ENCODE data around the gene ADGRE3. TPM values are rescaled to one million over a fixed set of nuclear protein-coding genes. Genes with fewer than 3 reads are reported as not detected.

ADGRE3 gene
- total RNA-seq, result not detected in 2 replicates
- long read RNA-seq, result 0 reads

DNA sequence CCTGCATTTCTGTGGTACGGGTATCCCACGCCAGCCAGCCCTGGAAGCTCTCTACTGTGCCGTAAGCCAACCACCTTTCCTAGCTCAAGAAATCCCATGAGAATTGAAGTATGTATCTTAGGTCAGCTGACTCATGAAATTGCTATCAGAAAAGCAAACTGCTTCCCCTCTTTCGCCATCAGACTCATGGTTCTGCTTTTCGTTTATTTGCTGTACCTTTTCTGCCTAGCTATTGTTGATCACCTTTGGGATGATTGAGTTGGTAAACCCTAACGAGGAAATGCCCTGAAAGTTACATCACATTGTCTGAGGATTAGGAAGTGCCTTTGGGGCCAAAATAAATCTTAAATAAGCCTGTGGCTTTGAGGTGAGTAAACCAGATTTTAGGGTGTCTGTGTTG is at the start of gene ADGRE3:
ADGRE3 (minus strand) TSS at position 81 of the 400 bp plus-strand sequence; CDS start at position 7, 74 bp downstream.
- Mint-ChIP-seq H3K36me3 (ENCODE audit: unreplicated experiment) (no peaks in the 10 kb centered on the region), H3K27me3 (ENCODE audit: unreplicated experiment) (peaks cover 16% of the 10 kb centered on the region)
- TF ChIP-seq CTCF (IDR thresholded peaks at IDR 0.05), result no peak

DNA sequence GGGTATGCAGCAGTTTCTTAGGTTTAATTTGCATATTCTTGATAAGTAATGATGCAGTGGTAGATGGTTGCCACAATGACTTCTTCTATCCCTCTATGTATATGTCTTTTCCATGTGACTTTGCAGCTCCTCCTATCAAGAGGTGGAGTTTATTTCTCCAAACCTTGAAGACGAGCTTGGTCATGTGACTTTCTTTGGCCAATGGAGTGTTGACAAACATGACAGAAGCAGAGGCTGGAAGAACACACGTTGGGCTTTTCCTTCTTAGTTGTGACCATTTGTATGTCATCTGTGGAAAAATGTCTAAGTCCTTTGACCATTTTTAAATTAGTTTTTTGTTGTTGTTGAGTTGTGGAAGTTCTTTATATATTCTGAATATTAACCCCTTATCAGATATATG is 47.5 kb upstream of the ADGRE3 start:
- no peak for TF ChIP-seq CTCF (IDR thresholded peaks at IDR 0.05)
- H3K36me3 Mint-ChIP-seq (ENCODE audit: unreplicated experiment), result peaks cover 62% of the 10 kb centered on the region
- H3K4me1 Mint-ChIP-seq (ENCODE audit: unreplicated experiment), result no peaks in the 10 kb centered on the region
- H3K4me3 Mint-ChIP-seq (ENCODE audit: unreplicated experiment), result no peak overlapping the region
- no peak overlapping the region for H3K27ac Mint-ChIP-seq (ENCODE audit: unreplicated experiment)
- H3K9me3 Mint-ChIP-seq (ENCODE audit: unreplicated experiment), result peaks cover 58% of the 10 kb centered on the region
- DNase-seq (ENCODE audit: extremely low spot score, unreplicated experiment), result no peak
- H3K27me3 Mint-ChIP-seq (ENCODE audit: unreplicated experiment), result no peaks in the 10 kb centered on the region

More for the DNA sequence above, at the start of gene ADGRE3:
- no peaks in the 10 kb centered on the region for H3K4me1 Mint-ChIP-seq (ENCODE audit: unreplicated experiment)
- H3K4me3 Mint-ChIP-seq (ENCODE audit: unreplicated experiment), result no peak within 1 kb of the TSS
- no peak within 1 kb of the TSS for H3K27ac Mint-ChIP-seq (ENCODE audit: unreplicated experiment)
- no peaks in the 10 kb centered on the region for H3K9me3 Mint-ChIP-seq (ENCODE audit: unreplicated experiment)
- no peak for DNase-seq (ENCODE audit: extremely low spot score, unreplicated experiment)

DNA sequence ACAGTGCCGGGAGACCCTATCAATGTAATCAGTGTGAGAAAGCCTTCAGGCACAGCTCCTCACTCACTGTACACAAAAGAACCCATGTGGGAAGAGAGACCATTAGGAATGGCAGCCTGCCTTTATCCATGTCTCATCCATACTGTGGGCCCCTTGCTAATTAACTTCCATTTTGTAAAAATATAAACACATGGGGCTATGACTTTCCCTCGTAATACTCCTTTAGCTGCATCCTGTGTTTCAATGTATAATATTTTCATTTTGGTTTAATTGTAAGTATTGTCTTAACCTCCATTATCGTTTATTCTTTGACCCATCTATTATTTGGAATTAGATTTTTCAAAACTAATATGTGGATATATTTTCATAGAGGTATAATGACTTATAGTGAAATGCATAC is 44.5 kb upstream of the ADGRE3 start:
- H3K27me3 Mint-ChIP-seq (ENCODE audit: unreplicated experiment), result no peaks in the 10 kb centered on the region
- no peak for DNase-seq (ENCODE audit: extremely low spot score, unreplicated experiment)
- no peaks in the 10 kb centered on the region for H3K4me1 Mint-ChIP-seq (ENCODE audit: unreplicated experiment)
- H3K4me3 Mint-ChIP-seq (ENCODE audit: unreplicated experiment), result no peak overlapping the region
- peaks cover 47% of the 10 kb centered on the region for H3K9me3 Mint-ChIP-seq (ENCODE audit: unreplicated experiment)
- TF ChIP-seq CTCF (IDR thresholded peaks at IDR 0.05), result no peak
- H3K27ac Mint-ChIP-seq (ENCODE audit: unreplicated experiment), result no peak overlapping the region
- peaks cover 92% of the 10 kb centered on the region for H3K36me3 Mint-ChIP-seq (ENCODE audit: unreplicated experiment)

- no peak for TF ChIP-seq CTCF (IDR thresholded peaks at IDR 0.05)
- no peak overlapping the region for H3K27ac Mint-ChIP-seq (ENCODE audit: unreplicated experiment)
- H3K4me1 Mint-ChIP-seq (ENCODE audit: unreplicated experiment), result no peaks in the 10 kb centered on the region
- H3K36me3 Mint-ChIP-seq (ENCODE audit: unreplicated experiment), result peaks cover 94% of the 10 kb centered on the region
- no peak for DNase-seq (ENCODE audit: extremely low spot score, unreplicated experiment)
- H3K9me3 Mint-ChIP-seq (ENCODE audit: unreplicated experiment), result peaks cover 47% of the 10 kb centered on the region
- H3K4me3 Mint-ChIP-seq (ENCODE audit: unreplicated experiment), result no peak overlapping the region
- no peaks in the 10 kb centered on the region for H3K27me3 Mint-ChIP-seq (ENCODE audit: unreplicated experiment)
Measured at GRCh38 chr19:14718522-14719116, 44.0 kb upstream of the ADGRE3 start.

DNA sequence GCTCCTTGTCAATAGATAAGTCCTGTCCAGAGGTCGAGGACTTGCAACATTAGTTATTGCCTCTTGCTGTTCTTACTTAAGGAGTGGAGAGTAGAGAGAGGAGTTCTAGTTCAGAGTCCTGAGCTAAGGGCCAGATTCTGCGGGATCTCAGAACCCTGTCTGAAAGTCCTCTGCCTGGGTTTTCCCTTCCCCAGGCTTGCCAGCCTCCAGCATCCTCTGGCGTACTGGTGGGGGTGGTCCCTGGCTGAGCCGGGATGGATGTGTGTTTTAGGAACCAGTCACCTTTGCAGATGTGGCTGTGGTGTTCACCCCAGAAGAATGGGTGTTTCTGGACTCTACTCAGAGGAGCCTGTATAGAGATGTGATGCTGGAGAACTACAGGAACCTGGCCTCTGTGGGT is 41.2 kb upstream of the ADGRE3 start:
- Mint-ChIP-seq H3K9me3 (ENCODE audit: unreplicated experiment) (peaks cover 40% of the 10 kb centered on the region), H3K4me3 (ENCODE audit: unreplicated experiment) (no peak overlapping the region)

More for the DNA sequence above, 41.2 kb upstream of the ADGRE3 start:
- H3K27ac Mint-ChIP-seq (ENCODE audit: unreplicated experiment), result no peak overlapping the region
- H3K4me1 Mint-ChIP-seq (ENCODE audit: unreplicated experiment), result no peaks in the 10 kb centered on the region
- peaks cover 93% of the 10 kb centered on the region for H3K36me3 Mint-ChIP-seq (ENCODE audit: unreplicated experiment)
- no peak for TF ChIP-seq CTCF (IDR thresholded peaks at IDR 0.05)
- no peak for DNase-seq (ENCODE audit: extremely low spot score, unreplicated experiment)
- H3K27me3 Mint-ChIP-seq (ENCODE audit: unreplicated experiment), result no peaks in the 10 kb centered on the region
